CD4-positive, alpha-beta T cell treated with Interleukin-4 for 4 hours (primary cell): ENCODE data around the gene SIMC1.
"Not testable (repeated sequence)": the region's sequence is repeated elsewhere in the genome, so short reads cannot be mapped to it uniquely, and the experiment has no call there.

Source experiments
- DNase-seq: peaks from one replicate; pipeline ENCODE4 v3.0.0-alpha.2; 2020

The SIMC1 gene

DNA sequence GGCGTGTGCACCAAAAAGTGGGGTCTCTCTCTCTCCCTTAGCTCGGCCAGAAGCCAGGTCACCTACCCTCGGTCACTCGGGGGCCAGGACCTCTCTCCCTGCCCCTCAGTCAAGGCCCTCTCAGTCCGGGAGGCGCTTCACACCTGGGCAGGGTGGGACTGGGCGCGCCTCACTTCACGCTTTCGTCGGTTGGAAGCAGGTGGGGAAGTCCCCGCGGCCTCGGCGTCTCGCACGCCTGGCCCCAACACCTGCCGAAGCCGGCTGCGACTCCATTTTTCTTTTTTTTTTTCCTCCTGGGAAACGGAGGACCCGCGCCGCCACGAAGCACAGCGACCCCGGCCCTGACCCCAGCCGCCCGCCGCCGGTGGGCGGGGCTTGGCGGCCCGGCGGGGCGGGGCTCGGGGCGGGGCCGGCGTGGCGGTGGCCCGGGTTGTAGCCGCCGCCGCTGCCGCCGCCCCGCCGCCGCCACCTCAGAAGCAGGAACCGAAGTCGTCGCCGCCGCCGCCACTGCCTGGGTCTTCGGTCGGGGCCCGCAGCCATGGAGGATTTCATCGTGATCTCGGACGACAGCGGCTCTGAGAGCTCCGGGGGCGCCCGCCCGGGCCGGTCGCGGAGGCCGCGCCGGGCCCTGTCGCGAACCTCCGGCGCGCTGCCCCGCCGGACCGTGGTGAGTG, at the start of gene SIMC1:
SIMC1 (plus strand) TSS at position 454 of the 674 bp plus-strand sequence; CDS start at position 539, 85 bp downstream.
- peak; percentile 27 for DNase-seq

DNA sequence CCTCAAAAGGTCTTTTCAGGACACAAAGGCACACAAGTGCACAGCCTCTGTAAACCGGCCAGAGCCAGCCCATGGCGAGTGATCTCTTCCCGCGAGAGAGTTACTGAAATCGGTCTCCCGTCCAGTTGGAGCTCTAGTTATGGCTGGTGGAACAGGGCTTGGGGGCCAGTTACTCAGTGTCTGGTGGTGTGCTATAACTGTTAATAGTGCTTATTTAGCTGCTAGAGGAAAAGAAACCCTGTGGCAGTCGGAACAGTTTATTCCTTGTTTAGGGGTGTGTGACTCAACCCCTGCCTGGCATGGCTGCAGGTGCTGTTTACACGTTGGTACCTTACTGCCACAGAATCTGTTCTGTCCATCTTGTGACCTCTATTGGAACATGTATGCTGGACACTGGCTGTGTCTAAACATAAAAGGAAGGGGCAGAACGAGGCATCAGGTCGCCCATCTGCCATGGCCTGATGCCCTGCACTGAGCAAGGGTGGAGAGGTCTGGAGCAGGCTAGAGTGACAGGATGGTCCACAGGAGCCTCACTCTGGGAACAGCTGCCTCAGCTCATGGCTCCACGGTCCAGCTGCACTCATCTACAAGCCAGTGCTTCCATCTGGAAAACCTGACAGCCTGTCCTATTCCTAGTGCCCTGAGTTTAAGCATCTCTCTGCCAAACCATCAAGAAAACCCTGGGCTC, 49.6 kb upstream of the SIMC1 start:
- no peak for DNase-seq

DNA sequence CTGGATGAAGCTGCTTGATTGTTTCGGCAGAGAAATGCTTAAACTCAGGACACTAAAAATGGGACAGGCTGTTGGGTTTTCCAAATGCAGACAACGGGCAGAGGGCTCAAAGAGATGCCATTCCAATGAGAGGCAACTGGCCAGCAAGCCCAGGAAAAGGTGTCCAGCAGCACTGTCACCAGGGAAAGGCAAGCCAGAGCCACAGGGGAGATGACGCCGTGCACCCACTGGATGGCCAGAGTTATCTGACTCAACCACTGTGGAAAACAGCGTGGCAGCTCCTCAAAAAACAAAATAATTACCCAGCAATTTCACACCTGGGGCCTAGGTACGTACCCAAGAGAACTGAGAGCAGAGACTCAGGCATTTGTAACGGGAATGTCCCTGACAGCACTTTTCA, 48.4 kb upstream of the SIMC1 start:
- DNase-seq, result no peak

DNA sequence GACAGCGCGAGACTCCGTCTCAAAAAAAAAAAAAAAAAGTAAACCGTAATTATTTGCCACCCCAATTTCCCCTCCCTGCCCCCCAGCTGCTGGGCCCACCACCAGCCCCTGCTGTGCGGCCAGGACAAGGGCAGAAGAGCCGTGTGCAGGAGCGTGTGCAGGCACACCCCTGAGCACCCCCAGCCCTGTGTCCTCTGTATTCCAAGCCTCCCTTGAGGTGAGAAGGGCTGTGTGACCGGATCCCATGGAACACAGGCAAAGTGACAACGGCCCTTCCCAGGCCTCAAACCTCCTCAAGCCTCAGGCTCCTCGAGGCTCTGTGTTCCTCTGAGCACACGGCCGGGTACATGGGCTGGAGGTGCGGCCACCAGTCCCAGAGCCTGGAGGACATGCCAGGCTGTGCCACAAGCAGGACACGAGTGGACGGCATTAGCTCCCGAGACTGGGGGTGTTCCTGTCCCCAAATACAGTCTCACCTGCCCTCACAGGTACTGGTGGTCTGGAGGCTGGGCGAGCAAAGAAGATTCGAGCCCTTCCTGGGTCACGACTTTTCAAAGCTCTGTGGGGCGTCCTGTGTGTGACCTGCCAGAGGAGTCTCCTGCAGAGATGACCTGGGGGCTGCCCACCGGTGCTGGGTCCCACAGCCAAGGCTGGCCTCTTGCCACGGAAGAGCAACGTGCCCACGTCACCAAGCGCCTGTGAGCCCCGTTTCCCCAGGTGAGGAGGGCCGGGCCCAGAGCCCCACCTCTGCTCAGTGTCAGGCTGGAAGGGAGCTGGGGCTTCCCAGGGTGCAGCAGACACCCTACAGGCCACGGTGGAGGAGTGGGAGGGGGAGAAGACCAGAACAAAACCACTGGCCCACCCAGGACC, 47.1 kb upstream of the SIMC1 start:
- DNase-seq, result no peak

DNA sequence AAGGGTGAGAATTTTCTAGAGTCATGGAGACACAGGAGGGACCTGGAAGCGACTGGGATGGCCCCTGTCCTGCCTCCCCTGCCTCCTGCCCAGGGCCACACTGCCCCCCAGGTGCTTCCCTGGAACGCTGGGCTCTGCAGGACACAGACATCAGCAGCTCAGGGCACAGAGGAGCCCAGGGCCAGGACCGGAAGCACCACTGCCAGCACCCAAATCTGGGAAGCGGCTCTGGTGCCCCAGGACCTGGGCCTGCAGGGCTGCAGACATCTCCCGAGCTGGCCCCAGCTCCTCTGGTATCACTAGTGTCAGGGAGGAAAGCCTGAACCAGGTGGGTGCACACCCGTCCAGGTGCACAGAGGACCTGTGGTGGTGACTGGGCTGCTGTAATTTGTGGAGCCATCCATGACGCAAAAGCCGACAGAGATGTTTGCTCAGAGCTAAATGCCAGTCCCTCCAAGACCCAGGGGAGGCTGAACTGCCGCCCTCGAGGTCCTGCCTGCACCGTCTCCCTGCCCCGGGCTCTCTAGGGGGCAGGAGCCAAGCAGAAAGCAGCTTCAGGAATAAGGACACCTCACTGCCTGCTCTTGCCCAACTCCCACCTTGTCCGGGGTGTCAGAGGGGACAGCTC, 46.0 kb upstream of the SIMC1 start:
- no peak for DNase-seq

DNA sequence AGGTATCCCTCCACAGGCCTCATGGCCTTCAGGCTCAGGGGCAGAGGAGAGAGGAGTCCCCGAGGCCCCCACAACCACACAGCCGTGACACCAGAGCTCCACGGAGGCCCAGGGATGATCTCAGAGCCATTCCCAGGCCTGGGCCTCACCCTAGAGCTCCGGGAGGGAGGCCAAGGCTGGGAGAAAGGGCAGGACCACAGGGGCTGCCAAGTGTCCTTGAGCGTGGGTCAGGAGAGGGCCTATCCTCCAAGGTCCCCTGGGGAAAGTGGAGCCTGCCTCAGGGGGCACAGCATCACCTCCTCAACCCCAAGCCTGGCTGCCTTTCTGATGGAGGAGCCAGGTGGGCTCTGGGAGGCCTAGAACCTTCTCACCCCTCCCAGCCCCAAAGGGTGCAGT, 45.5 kb upstream of the SIMC1 start:
- not testable (repeated sequence) for DNase-seq

DNA sequence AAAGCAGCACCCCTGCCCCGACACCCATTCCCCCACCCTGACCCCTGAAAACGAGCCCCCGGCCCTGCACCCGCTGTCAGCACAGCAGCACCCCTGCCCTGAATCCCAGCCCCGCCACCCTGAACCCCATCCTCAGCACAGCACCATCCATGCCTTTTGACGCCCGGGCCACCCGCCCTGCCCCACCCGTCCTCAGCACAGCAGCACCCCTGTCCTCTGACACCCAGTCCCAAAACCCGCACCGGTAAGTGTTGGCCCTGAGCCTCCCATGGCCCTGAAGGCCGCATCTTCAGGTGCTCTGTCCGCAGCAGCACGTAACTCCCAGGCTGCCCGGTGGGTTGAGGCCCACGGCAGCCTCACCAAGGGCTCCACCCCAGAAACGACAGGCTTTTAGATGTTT, 44.6 kb upstream of the SIMC1 start:
- DNase-seq, result not testable (repeated sequence)

DNA sequence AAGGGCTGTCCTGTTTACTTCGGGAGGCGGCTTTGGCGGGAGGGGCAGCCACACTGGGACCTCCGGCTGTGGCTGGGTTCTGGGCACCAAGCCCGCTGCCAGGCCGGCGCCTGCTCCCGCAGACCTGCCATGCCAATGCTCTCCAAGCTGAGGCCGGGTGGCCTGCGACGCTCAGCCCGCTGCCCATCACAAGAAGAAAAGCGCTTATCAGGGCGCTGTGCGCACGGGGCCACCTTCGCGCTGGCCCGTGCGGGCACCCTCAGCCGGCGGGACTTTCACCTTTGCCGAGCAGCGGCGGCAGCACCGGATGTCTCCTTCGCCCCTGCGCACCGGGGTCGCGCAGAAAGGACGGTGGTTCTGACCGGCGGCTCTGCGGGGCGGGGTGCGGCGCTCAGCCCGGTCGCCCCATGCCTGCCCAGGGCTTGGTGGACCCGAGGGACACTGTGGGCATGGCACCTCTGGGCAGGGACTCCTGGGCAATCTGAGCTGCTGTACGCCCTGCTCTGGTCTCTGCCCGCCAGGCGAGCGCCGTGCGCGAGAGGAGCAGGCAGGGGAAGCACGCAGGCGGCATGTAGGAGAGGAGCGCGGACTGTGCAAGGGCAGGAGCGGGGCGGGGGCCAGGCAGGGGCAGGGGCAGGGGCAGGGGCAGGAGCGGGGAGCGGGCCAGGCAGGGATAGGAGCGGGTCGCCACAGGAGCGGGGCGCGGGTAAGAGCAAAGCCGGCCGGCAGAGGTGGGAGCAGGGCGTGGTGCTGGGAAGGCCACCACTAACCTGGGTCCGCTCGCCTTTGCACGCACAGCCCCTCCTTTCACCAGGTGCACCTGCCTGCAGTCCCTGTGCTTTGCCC, 43.8 kb upstream of the SIMC1 start:
- DNase-seq, result not testable (repeated sequence)

DNA sequence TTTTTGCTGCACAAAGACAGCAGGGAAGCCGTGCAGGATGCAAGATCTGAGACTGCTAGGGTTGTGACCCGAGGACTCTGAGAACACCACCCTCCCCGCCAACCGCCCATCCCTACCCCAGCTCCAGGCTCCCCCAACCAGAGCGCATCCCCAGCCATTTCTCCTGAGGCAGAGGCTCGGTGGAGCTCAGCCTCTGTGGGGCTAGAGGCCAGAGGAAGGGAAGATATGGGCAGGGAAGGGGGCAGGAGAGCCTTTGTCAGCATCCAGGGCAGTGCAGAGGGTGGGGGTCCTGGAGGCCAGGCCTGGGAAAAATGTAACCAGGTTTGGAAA, 43.2 kb upstream of the SIMC1 start:
- not testable (repeated sequence) for DNase-seq

DNA sequence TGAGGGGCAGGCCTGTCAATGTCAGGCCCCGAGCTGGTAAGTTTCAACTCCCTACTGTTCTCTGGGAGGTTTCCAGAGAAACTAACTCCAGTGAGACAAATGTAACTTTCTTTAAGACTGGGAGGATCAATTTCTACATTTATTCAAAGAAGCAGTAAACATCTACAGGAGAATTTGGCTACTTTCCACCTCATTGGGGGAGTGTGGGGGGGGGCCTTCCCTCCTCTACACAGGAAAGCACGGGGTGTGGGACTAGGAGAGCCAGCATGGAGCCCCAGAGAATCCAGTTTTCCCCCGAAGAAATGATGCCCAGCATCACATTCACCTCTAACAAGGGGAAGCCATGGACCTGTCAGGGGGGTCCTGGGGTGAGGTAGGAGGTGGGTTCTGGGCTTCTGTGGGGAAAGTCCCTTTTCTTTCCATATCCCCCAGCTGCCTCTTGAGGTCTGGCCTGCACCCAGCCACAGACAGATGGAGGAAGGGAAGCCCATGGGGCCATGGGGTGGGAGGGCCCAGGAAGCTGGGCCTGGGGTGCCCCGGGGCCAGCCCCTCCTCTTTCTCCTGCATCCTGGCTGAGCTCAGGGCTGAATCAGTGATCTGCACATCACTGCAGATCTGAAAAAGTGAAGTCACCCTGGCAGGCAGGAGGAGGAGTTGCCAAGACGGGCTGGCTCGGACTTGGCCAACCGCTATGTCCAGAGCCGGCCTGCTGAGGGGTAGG, 42.6 kb upstream of the SIMC1 start:
- DNase-seq, result not testable (repeated sequence)

DNA sequence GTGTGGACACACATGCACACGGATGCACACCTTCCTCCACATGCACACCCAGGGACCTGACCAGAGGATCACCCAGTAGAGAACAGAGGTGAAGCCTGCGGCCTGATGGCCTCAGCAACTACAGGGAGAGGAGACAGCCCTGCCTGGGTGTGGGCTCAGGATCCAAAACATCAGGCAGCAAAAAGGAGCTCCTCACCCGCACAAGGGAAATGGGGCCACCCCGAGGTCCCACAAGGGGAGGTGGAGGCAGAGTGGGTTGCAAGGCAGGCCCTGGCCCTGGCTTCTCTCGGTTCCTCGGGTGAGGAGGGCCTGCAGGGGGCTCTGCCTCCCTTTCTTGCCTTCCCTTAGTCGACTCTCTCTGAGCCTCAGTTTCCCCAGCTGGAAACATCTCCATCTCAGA, 41.4 kb upstream of the SIMC1 start:
- DNase-seq, result not testable (repeated sequence)

DNA sequence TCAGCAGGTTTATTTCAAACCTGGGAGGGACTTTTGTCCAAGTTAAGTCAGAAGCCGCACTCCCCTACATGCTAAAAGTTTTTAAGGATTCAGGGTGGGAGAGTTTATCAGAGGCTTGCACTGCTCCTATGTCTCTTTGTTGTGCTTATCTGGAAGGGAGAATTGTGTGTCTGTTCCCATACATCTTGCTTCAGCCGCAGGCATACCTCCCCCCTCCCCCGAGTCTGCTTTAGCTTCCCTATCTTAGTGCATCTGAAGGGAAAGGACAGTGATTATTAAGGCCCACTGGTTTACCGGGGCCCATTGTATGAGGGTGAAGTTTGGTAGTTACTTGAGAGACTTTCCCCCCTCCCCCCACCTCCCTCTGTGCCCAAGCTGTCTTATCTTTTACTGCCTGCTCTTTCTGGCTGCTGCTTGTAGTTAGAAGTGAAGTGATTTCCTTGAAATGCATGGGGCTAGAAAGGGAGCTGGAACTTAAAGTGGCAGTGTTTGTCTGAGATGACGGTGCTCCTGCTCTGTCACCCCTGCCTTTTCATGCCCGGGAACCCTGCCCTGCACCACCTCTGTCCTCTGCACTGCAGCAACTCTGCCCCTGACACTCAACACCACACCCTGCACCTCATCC, 40.9 kb upstream of the SIMC1 start:
- DNase-seq, result not testable (repeated sequence)

DNA sequence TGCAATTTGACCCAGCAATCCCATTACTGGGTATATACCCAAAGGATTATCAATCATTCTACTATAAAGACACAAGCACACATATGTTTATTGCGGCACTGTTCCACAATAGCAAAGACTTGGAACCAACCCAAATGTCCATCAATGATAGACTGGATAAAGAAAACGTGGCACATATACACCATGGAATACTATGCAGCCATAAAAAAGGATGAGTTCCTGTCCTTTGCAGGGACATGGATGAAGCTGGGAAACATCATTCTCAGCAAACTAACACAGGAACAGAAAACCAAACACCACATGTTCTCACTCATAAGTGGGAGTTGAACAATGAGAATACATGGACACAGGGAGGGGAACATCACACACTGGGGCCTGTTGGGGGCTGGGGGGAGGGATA, 39.9 kb upstream of the SIMC1 start:
- not testable (repeated sequence) for DNase-seq

DNA sequence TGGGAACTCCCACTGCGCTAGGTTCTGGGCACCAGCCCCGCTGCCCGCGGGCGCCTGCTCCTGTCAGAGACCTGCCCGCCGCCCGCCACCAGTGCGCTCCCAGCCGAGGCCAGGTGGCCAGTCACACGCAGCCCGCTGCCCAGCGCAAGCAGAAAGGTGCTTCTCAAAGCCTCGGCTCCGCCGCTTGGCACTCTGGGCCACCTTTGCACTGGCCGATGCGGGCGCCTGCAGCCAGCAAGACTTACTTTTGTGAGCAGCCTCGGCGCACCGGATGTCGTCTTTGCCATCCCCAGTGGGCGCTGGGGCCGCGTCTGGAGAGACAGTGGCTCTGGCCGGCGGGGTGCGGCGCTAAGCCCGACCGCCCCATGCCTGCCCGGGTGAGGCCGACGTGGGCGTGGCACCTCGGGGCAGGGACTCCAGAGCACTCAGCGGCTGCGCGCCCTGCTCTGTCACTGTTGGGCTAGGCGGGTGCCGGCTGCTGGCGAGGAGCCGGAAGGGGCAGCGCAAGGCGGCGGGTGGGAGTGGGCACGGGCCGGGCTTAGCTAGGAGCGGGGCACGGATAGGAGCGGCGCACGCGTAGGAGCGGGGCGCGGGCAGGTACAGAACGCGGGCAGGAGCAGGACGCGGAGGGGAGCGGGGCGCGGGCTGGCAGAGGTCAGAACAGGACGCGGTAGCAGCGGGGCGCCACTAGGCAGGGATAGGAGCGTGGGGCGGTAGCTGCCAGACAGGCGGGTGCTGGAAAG, 39.1 kb upstream of the SIMC1 start:
- DNase-seq, result not testable (repeated sequence)

DNA sequence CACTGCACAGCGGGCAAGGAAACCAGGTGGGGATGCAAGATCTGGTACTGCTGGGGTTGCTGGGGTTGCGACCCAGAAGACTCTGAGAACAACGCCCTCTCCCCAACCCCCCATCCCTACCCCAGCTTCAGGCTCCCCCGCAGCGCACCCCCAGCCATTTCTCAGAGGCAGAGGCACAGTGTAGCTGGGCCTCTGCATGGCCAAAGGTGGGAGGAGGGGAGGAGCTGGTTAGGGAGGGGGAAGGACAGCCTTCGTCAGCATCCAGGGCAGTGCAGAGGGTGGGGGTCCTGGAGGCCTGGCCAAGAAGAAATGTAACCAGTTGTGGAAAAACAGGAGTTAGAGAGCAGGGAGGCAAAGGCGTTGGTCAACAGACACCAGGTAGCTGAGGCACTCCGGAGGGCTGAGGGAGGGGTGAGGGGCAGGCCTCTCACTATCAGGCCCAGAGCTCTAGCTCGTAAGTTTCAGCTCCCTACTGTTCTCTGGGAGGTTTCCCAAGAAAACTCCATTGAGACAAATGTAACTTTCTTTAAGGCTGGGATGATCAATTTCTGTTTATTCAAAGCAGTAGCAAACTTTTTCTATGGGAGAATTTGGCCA, 38.3 kb upstream of the SIMC1 start:
- not testable (repeated sequence) for DNase-seq

DNA sequence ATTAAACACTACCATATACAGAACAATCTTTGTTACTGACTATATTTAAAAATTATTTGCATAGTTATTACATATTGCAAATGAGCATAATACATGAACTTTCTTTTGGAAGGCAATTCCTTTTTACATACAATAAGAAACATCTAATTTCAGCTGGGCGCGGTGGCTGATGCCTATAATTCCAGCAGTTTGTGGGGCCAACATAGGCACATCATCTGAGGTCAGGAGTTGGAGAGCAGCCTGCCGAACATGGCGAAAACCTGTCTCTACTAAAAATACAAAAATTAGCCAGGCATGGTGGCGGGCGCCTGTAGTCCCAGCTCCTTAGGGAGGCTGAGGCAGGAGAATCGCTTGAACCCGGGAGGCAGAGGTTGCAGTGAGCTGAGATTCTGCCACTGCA, 36.4 kb upstream of the SIMC1 start:
- DNase-seq, result no peak

DNA sequence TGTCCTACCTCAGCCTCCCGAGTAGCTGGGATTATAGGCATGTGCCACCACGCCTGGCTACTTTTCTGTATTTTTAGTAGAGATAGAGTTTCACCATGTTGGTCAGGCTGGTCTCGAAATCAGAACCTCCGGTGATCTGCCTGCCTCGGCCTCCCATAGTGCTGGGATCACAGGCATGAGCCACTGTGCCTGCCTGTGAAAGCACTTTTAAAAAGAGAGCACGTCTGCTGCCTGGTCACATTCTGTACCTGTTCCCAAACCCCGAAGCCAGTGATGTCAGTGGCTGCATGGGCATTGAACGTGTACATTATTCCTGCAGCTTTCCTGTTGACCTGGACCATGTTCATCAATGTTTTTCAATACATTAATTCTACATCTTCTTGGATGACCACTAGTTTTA, 35.1 kb upstream of the SIMC1 start:
- DNase-seq, result no peak

DNA sequence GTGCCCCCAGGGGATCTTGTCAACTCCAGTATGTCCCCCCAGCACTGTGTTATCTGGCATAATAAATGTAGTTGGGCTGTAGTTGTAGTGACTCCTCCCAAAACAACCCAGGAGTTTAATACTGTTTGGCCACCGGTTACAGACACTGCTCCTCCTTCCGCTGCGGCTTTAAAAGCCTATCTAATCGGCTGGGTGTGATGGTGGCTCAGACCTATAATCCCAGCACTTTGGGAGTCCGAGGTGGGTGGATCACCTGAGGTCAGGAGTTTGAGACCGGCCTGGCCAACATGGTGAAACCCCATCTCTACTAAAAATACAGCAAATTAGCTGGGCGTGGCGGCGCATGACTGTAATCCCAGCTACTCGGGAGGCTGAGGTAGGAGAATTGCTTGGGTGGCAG, 34.7 kb upstream of the SIMC1 start:
- DNase-seq, result not testable (repeated sequence)

DNA sequence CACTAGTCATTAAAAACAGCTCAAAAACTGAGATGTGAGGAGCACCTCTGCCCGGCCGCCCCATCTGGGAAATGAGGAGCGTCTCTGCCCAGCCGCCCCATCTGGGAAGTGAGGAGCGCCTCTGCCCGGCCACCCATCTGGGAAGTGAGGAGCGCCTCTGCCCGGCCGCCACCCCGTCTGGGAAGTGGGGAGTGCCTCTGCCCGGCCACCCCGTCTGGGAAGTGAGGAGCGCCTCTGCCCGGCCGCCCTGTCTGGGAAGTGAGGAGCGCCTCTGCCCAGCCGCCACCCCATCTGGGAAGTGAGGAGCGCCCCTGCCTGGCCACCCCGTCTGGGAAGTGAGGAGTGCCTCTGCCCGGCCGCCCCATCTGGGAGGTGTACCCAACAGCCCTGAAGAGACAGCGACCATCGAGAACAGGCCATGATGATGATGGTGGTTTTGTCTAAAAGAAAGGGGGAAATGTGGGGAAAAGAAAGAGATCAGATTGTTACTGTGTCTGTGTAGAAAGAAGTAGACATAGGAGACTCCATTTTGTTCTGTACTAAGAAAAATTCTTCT, 23.7 kb upstream of the SIMC1 start:
- DNase-seq, result not testable (repeated sequence)
